GM12878 (cell line): ENCODE results near the gene FOXK2. TPM values are rescaled to one million over a fixed set of nuclear protein-coding genes. Genes with fewer than 3 reads are reported as not detected.
A peak's percentile ranks its signal among the peaks of the same experiment; 100 is the strongest.

Experiments
- CHD1 ChIP-seq: IDR thresholded peaks from 2 replicates; pipeline ENCODE4 v1.6.1; 2012; ENCODE audit warnings: low read depth, low read length, improper control_type of control experiment
- CHD2 ChIP-seq: IDR thresholded peaks from 2 replicates; pipeline ENCODE4 v1.6.1; 2011; ENCODE audit warnings: low read depth, low read length, improper control_type of control experiment, borderline replicate concordance
- CREB1 ChIP-seq: IDR thresholded peaks from 2 replicates; pipeline ENCODE4 v1.6.1; 2012; ENCODE audit warnings: low read depth, mild to moderate bottlenecking, inconsistent platforms
- DPF2 ChIP-seq: fragments of 450-650 bp; IDR thresholded peaks from 2 replicates; pipeline ENCODE4 v1.6.1; 2017; ENCODE audit warnings: mild to moderate bottlenecking
- E2F4 ChIP-seq: IDR thresholded peaks from 2 replicates; pipeline ENCODE4 v1.6.1; 2012; ENCODE audit warnings: low read depth, low read length, improper control_type of control experiment
- EED ChIP-seq: sonication (generic); IDR thresholded peaks from 2 replicates; pipeline ENCODE4 v1.6.1; 2016; ENCODE audit warnings: antibody characterized with exemption, low read depth
- GABPA ChIP-seq: IDR thresholded peaks from 2 replicates; pipeline ENCODE4 v1.6.1; 2014; ENCODE audit warnings: antibody characterized with exemption, low read depth, mild to moderate bottlenecking, inconsistent platforms
- HCFC1 ChIP-seq: fragments of 150-350 bp; IDR thresholded peaks from 2 replicates; pipeline ENCODE4 v1.6.1; 2014; ENCODE audit warnings: low read length
- HDGF ChIP-seq: fragments of 450-650 bp; IDR thresholded peaks from 2 replicates; pipeline ENCODE4 v1.6.1; 2016; ENCODE audit warnings: antibody characterized with exemption
- IKZF1 ChIP-seq: fragments of 450-650 bp; conservative IDR thresholded peaks from 2 replicates; pipeline ENCODE4 v1.6.1; 2017; ENCODE audit warnings: antibody characterized with exemption, mild to moderate bottlenecking
- KLF5 ChIP-seq: fragments of 450-650 bp; IDR thresholded peaks from 2 replicates; pipeline ENCODE4 v1.6.1; 2014; ENCODE audit warnings: mild to moderate bottlenecking; ENCODE audit not compliant: partially characterized antibody
- MEF2B ChIP-seq: fragments of 450-650 bp; IDR thresholded peaks from 2 replicates; pipeline ENCODE4 v1.6.1; 2018; ENCODE audit warnings: mild to moderate bottlenecking, moderate library complexity; ENCODE audit not compliant: partially characterized antibody, poor library complexity, severe bottlenecking
- MLLT1 ChIP-seq: fragments of 450-650 bp; IDR thresholded peaks from 2 replicates; pipeline ENCODE4 v1.6.1; 2016; ENCODE audit warnings: mild to moderate bottlenecking
- NFYA ChIP-seq: IDR thresholded peaks from 2 replicates; pipeline ENCODE4 v1.6.1; 2011; ENCODE audit warnings: low read depth, mild to moderate bottlenecking, low read length, improper control_type of control experiment, borderline replicate concordance
- NR2C2 ChIP-seq: IDR thresholded peaks from 2 replicates; pipeline ENCODE4 v1.6.1; 2011; ENCODE audit warnings: borderline replicate concordance, low read depth; ENCODE audit not compliant: control insufficient read depth, insufficient read length
- PML ChIP-seq: IDR thresholded peaks from 2 replicates; pipeline ENCODE4 v1.6.1; 2012; ENCODE audit warnings: low read length, inconsistent platforms
- POLR2A ChIP-seq: IDR thresholded peaks from 2 replicates; pipeline ENCODE4 v1.6.1; 2011; ENCODE audit warnings: low read depth, mild to moderate bottlenecking, low read length
- POLR2AphosphoS5 ChIP-seq: IDR thresholded peaks from 2 replicates; pipeline ENCODE4 v1.6.1; 2011; ENCODE audit warnings: mild to moderate bottlenecking, low read length, inconsistent platforms
- RFX5 ChIP-seq: IDR thresholded peaks from 2 replicates; pipeline ENCODE4 v1.6.1; 2011; ENCODE audit warnings: low read depth, low read length, improper control_type of control experiment
- SPI1 ChIP-seq: IDR thresholded peaks from 2 replicates; pipeline ENCODE4 v1.6.1; 2011; ENCODE audit warnings: low read depth, mild to moderate bottlenecking, low read length, moderate library complexity, borderline replicate concordance; ENCODE audit not compliant: insufficient read depth
- SUPT20H ChIP-seq: IDR thresholded peaks from 2 replicates; pipeline ENCODE4 v1.6.1; 2011; ENCODE audit warnings: low read depth, mild to moderate bottlenecking, low read length, moderate library complexity, borderline replicate concordance; ENCODE audit not compliant: control insufficient read depth
- TCF12 ChIP-seq: IDR thresholded peaks from 2 replicates; pipeline ENCODE4 v1.6.1; 2011; ENCODE audit warnings: low read depth, mild to moderate bottlenecking, low read length
- ZNF687 ChIP-seq: fragments of 450-650 bp; IDR thresholded peaks from 2 replicates; pipeline ENCODE4 v1.6.1; 2017; ENCODE audit warnings: mild to moderate bottlenecking, moderate library complexity
- ZZZ3 ChIP-seq: IDR thresholded peaks from 2 replicates; pipeline ENCODE4 v1.6.1; 2011; ENCODE audit warnings: low read depth; ENCODE audit not compliant: control insufficient read depth, insufficient read length
- polyA plus RNA-seq, 11 experiments: library from polyadenylated mRNA; depleted of rRNA in 4 of 11; unstranded in 6 of 11; stranded (reverse) in 5 of 11; fragments of >200 nt; fragmentation: Nextera tagmentation in 4 of 11; fragmentation: Illumina TruSeq in 1 of 11; extraction: Ambion mirVana in 4 of 11; extraction: Trizol in 1 of 11; gene quantifications; 1 replicate in 1 of 11; 2 replicates in 10 of 11; pipeline versions ENCODE4 v1.2.1 to v1.2.3, GENCODE V29; 2011 to 2016; ENCODE audit warnings: inconsistent platforms in 2 of 11, missing spikeins in 2 of 11, low read depth in 1 of 11
- total RNA-seq, 4 experiments: library from RNA; depleted of rRNA in 3 of 4; stranded (reverse); fragments of >200 nt in 3 of 4; fragmentation: Illumina TruSeq in 1 of 4; extraction: Trizol in 1 of 4; gene quantifications; 2 replicates each; pipeline versions ENCODE4 v1.2.1 to v1.2.3, GENCODE V29; 2013 to 2021

FOXK2 gene
- total and polyA plus RNA-seq, 10 of the 15 experiments (the other 5 are each of a cell fraction or from before 2014, with no cell fraction given), result 2.4 to 56.8 (median 34.4) TPM

GRCh38 chr17:82494236-82495055 is 25.1 kb upstream of the FOXK2 start (continued):
- 0 out of 2 replicates have a peak, but pooled peaks have one; percentile 25 for TF ChIP-seq MLLT1
- no peak for TF ChIP-seq HCFC1
- 0 out of 2 replicates have a peak, but pooled peaks have one; percentile 48 for TF ChIP-seq PML
- peak; percentile 47 for TF ChIP-seq CREB1
- TF ChIP-seq KLF5, result peak; percentile 86
- peak; percentile 81 for TF ChIP-seq IKZF1
- TF ChIP-seq TCF12, result no peak; the same call in 1 of the 2 replicates
- TF ChIP-seq RFX5, result no peak
- TF ChIP-seq NFYA, result no peak
- TF ChIP-seq ZNF687, result no peak
- peak; percentile 66 for TF ChIP-seq EED
- TF ChIP-seq NR2C2, result no peak
- no peak for TF ChIP-seq SUPT20H
- no peak for TF ChIP-seq CHD2
- 0 out of 2 replicates have a peak, but pooled peaks have one; percentile 58 for TF ChIP-seq DPF2
- no peak for TF ChIP-seq POLR2A
- 0 out of 2 replicates have a peak, but pooled peaks have one; percentile 35 for TF ChIP-seq HDGF
- TF ChIP-seq E2F4, result no peak
- no peak for TF ChIP-seq SPI1
- TF ChIP-seq ZZZ3, result no peak
- TF ChIP-seq CHD1, result no peak
- no peak for TF ChIP-seq POLR2AphosphoS5
- TF ChIP-seq GABPA, result no peak; the same call in 1 of the 2 replicates
- peak; percentile 85 for TF ChIP-seq MEF2B
